ENCODE data around the gene IQCB1.
"Not testable (repeated sequence)": the region's sequence is repeated elsewhere in the genome, so short reads cannot be mapped to it uniquely, and the experiment has no call there.

Gene IQCB1

DNA sequence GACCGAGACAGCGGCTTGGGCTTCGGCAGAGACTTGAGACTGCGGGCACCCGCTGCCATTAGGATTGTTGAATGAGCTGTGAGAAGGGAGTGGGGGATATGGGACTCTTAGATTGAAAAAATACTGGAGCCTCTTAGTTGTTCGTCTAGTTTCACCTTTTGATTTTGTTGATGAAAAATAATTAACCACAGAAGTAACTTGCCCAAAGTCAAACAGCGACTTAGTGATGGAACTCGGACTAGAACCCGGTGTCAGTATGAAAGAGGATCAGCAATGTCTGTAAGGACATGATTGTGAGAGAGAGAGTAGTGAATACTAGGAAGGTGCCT, 84.8 kb downstream of the IQCB1 start:
- peak overlapping the region; percentile 28 to 63 for H3K9ac ChIP-seq (ENCODE audit: low read depth in 1 of 2, low read length in 2 of 2)
- H3K9me3 ChIP-seq (ENCODE audit: control insufficient read depth in 1 of 2, low read length in 2 of 2): no peaks in the 10 kb centered on the region
- H3K4me1 ChIP-seq (ENCODE audit: control insufficient read depth in 1 of 2, insufficient read depth in 2 of 2, low read length in 2 of 2): peaks cover 13 to 19% of the 10 kb centered on the region in 2 donors
- H3K27ac ChIP-seq (ENCODE audit: low read depth, low read length): peak overlapping the region; percentile 32
- no peaks in the 10 kb centered on the region for H3K27me3 ChIP-seq (ENCODE audit: control insufficient read depth in 1 of 2, insufficient read depth in 2 of 2, low read length in 2 of 2)
- no peaks in the 10 kb centered on the region for H3K36me3 ChIP-seq (ENCODE audit: control insufficient read depth in 1 of 2, insufficient read depth in 2 of 2, low read length in 2 of 2)
- peak overlapping the region; percentile 84 to 93 for H3K4me3 ChIP-seq (ENCODE audit: low read depth in 1 of 2, low read length in 2 of 2)

DNA sequence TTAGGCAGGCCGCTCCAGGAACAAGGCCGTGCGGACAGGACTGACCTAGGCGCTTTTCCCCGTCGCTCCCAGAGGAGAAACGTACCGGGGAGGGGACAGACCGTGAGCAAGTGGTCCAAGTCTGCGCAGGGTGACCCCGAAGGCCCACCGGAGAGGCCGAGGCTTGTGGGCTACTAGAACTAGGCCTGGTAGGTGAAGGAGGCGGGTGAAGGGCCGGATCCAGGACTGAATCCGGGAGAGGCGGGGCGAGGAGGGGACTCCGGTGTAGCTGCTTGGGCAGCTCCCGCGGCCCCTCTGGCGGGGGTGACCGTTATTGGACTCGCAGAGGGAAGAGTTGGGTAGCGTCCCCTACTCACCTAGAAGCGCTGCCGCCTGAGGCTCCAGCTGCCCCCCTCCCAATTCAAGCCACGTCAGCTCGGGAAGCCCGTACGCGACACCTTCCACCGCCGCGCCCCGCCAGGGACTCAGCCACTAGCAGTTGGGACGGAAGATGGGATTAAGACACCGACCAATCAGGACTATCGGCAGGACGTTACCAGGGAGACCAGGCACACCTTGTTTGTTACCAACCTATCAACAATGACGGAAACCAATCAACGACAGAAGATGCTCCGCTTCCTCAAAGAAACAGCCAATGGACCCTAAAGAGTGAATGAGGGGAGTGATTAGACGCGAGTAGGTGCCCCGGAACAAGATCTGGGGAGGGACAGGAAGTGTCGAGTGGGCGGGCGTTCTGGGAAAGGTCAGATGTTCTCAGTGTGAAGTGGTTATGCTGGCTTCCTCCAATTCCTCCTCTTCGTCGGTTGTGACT, 85.4 kb downstream of the IQCB1 start, which contains the start of gene GOLGB1:
GOLGB1 (minus strand) TSS at position 466 of the 811 bp plus-strand sequence. CDS start 18,770 bp downstream, outside the sequence.
- no peaks in the 10 kb centered on the region for H3K27me3 ChIP-seq (ENCODE audit: control insufficient read depth in 1 of 2, insufficient read depth in 2 of 2, low read length in 2 of 2)
- peaks cover 13 to 19% of the 10 kb centered on the region in 2 donors for H3K4me1 ChIP-seq (ENCODE audit: control insufficient read depth in 1 of 2, insufficient read depth in 2 of 2, low read length in 2 of 2)
- H3K27ac ChIP-seq (ENCODE audit: low read depth, low read length): peak within 1 kb of the TSS; percentile 97
- H3K9ac ChIP-seq (ENCODE audit: low read depth in 1 of 2, low read length in 2 of 2): peak within 1 kb of the TSS; percentile 93 to 96
- H3K9me3 ChIP-seq (ENCODE audit: control insufficient read depth in 1 of 2, low read length in 2 of 2): no peaks in the 10 kb centered on the region
- H3K36me3 ChIP-seq (ENCODE audit: control insufficient read depth in 1 of 2, insufficient read depth in 2 of 2, low read length in 2 of 2): no peaks in the 10 kb centered on the region
- H3K4me3 ChIP-seq (ENCODE audit: low read depth in 1 of 2, low read length in 2 of 2): peak within 1 kb of the TSS; percentile 84 to 93

DNA sequence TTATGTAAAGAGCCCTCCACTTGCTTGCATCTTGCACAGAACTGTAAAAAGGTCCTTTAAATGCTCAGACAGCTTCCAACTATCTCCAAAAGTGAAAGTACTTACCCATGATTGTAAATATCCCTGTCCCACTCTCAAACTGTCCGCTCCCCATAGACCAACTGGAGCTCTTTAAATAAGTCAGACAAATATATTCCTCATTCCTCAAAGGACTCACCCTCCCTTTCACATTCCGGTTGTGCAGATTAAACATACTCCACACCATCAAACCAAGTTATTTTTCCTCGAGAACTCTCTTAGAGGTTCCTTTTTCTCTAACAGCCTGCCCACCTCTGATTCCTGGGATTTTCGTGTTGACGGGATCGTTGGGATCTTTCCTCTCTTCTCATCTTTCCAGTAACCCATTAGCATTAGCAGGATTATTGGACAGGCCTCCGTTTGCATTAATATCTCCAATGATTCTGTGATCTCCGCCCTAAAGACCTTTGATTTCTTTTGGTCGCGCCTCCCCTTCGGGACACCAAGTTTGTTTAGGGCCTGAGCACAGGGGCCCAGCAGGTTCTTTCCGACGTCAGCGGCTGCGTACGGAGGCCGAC, 86.1 kb downstream of the IQCB1 start:
- H3K27ac ChIP-seq (ENCODE audit: low read depth, low read length): peak overlapping the region; percentile 97
- H3K4me1 ChIP-seq (ENCODE audit: control insufficient read depth in 1 of 2, insufficient read depth in 2 of 2, low read length in 2 of 2): peaks cover 13 to 19% of the 10 kb centered on the region in 2 donors
- peak overlapping the region; percentile 93 to 96 for H3K9ac ChIP-seq (ENCODE audit: low read depth in 1 of 2, low read length in 2 of 2)
- H3K4me3 ChIP-seq (ENCODE audit: low read depth in 1 of 2, low read length in 2 of 2): peak overlapping the region; percentile 84 to 93
- no peaks in the 10 kb centered on the region for H3K36me3 ChIP-seq (ENCODE audit: control insufficient read depth in 1 of 2, insufficient read depth in 2 of 2, low read length in 2 of 2)
- H3K27me3 ChIP-seq (ENCODE audit: control insufficient read depth in 1 of 2, insufficient read depth in 2 of 2, low read length in 2 of 2): no peaks in the 10 kb centered on the region
- no peaks in the 10 kb centered on the region for H3K9me3 ChIP-seq (ENCODE audit: control insufficient read depth in 1 of 2, low read length in 2 of 2)

DNA sequence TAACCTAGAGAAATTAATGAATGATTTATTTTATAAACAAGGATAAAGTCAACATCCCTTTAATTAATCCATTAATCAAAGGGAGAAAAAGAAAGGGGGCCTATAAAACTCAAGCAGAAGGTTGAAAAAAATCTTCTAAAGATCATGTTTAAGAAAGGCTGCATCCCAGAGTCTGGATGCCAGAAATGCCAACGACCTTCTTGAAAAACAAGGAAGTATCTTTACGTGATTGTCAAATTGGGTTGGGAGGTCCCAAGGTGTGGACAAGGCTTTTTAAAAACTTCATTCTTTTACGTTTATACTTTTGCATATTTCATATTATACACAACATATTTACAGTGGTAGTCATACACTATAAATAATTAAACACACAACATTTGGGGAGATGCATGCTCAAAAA, 86.9 kb downstream of the IQCB1 start:
- Histone ChIP-seq H3K27me3 (ENCODE audit: control insufficient read depth in 1 of 2, insufficient read depth in 2 of 2, low read length in 2 of 2) (no peaks in the 10 kb centered on the region), H3K4me3 (ENCODE audit: low read depth in 1 of 2, low read length in 2 of 2) (peak overlapping the region; percentile 84 to 93), H3K9me3 (ENCODE audit: control insufficient read depth in 1 of 2, low read length in 2 of 2) (no peaks in the 10 kb centered on the region), H3K36me3 (ENCODE audit: control insufficient read depth in 1 of 2, insufficient read depth in 2 of 2, low read length in 2 of 2) (no peaks in the 10 kb centered on the region), H3K4me1 (ENCODE audit: control insufficient read depth in 1 of 2, insufficient read depth in 2 of 2, low read length in 2 of 2) (peaks cover 13 to 19% of the 10 kb centered on the region in 2 donors), H3K27ac (ENCODE audit: low read depth, low read length) (no peak overlapping the region), H3K9ac (ENCODE audit: low read depth in 1 of 2, low read length in 2 of 2) (peak overlapping the region; percentile 93 to 96)

DNA sequence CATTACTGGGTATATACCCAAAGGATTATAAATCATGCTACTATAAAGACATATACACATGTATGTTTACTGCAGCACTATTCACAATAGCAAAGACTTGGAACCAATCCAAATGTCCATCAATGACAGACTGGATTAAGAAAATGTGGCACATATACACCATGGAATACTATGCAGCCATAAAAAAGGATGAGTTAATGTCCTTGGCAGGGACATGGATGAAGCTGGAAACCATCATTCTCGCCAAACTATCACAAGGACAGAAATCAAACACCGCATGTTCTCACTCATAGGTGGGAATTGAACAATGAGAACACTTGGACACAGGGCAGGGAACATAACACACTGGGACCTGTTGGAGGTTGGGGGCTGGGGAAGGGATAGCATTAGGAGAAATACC, 91.8 kb downstream of the IQCB1 start:
- H3K4me3 ChIP-seq (ENCODE audit: low read depth in 1 of 2, low read length in 2 of 2); H3K27ac ChIP-seq (ENCODE audit: low read depth, low read length); H3K36me3 ChIP-seq (ENCODE audit: control insufficient read depth in 1 of 2, insufficient read depth in 2 of 2, low read length in 2 of 2); H3K9me3 ChIP-seq (ENCODE audit: control insufficient read depth in 1 of 2, low read length in 2 of 2); H3K27me3 ChIP-seq (ENCODE audit: control insufficient read depth in 1 of 2, insufficient read depth in 2 of 2, low read length in 2 of 2); H3K9ac ChIP-seq (ENCODE audit: low read depth in 1 of 2, low read length in 2 of 2): not testable (repeated sequence)
- peaks cover 2 to 13% of the 10 kb centered on the region in 2 donors for H3K4me1 ChIP-seq (ENCODE audit: control insufficient read depth in 1 of 2, insufficient read depth in 2 of 2, low read length in 2 of 2)

DNA sequence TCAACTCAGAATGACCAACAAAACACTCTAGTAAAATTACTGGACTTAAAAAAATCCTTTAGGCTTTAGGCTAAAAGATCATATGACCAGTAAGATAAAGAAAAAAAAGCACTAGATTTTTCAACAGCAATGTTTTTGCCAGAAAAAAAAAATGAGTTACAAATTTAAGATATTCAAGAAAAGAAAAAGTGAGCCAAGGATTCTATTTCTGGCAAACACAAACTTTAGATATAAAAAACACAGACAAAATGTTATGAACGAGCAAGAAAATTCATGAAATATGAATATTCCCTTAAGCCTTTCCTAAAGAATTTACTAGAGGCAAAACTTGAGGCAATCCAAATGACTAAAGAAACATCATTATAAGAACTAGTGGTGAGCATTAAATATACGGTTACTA, 94.0 kb downstream of the IQCB1 start:
- Histone ChIP-seq H3K4me3 (ENCODE audit: low read depth in 1 of 2, low read length in 2 of 2) (no peak overlapping the region), H3K9ac (ENCODE audit: low read depth in 1 of 2, low read length in 2 of 2) (no peak overlapping the region), H3K27ac (ENCODE audit: low read depth, low read length) (no peak overlapping the region), H3K36me3 (ENCODE audit: control insufficient read depth in 1 of 2, insufficient read depth in 2 of 2, low read length in 2 of 2) (peaks cover 0 to 6% of the 10 kb centered on the region in 2 donors), H3K9me3 (ENCODE audit: control insufficient read depth in 1 of 2, low read length in 2 of 2) (peaks cover 0 to 5% of the 10 kb centered on the region in 2 donors), H3K4me1 (ENCODE audit: control insufficient read depth in 1 of 2, insufficient read depth in 2 of 2, low read length in 2 of 2) (peaks cover 0 to 5% of the 10 kb centered on the region in 2 donors), H3K27me3 (ENCODE audit: control insufficient read depth in 1 of 2, insufficient read depth in 2 of 2, low read length in 2 of 2) (no peaks in the 10 kb centered on the region)

DNA sequence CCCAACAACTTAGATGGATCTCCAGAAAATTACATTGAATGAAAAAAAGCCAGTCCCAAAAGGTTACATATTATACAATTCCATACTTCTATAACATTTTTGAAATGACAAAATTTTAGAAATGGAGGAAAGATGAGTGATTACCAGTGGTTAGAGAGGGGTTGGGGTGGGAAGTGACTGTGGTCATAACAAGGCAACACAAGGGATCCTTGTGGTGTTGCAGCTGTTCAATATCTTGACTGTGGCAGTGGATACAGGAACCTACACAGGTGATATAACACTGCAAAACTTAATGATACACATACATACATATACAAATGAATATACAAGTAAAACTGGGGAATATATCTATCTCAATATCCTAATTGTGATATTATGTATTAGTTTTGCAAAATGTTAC, 95.0 kb downstream of the IQCB1 start:
- Histone ChIP-seq H3K27me3 (ENCODE audit: control insufficient read depth in 1 of 2, insufficient read depth in 2 of 2, low read length in 2 of 2) (no peaks in the 10 kb centered on the region), H3K4me3 (ENCODE audit: low read depth in 1 of 2, low read length in 2 of 2) (no peak overlapping the region), H3K27ac (ENCODE audit: low read depth, low read length) (no peak overlapping the region), H3K4me1 (ENCODE audit: control insufficient read depth in 1 of 2, insufficient read depth in 2 of 2, low read length in 2 of 2) (peaks cover 0 to 5% of the 10 kb centered on the region in 2 donors), H3K36me3 (ENCODE audit: control insufficient read depth in 1 of 2, insufficient read depth in 2 of 2, low read length in 2 of 2) (peaks cover 0 to 6% of the 10 kb centered on the region in 2 donors), H3K9ac (ENCODE audit: low read depth in 1 of 2, low read length in 2 of 2) (no peak overlapping the region), H3K9me3 (ENCODE audit: control insufficient read depth in 1 of 2, low read length in 2 of 2) (peaks cover 0 to 5% of the 10 kb centered on the region in 2 donors)

DNA sequence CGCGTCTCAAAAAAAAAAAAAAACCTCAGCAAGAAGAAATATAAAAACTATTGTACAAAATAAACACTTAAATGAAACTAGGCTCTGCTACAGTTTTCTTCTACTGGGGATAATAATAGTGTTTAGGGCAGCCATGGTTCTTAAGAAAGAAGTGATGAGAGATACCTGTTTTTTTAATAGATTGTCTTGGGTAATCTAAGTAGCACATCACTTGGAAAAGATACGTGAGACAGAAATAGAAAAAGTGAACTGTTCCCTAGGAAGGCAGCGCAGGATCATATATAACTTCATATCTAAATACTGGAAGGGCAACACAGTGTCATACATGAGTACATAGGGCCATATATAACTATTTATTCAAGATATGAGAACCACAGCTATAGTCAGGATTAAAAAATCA, 97.2 kb downstream of the IQCB1 start:
- Histone ChIP-seq H3K4me3 (ENCODE audit: low read depth in 1 of 2, low read length in 2 of 2) (no peak overlapping the region), H3K9me3 (ENCODE audit: control insufficient read depth in 1 of 2, low read length in 2 of 2) (peaks cover 0 to 3% of the 10 kb centered on the region in 2 donors), H3K36me3 (ENCODE audit: control insufficient read depth in 1 of 2, insufficient read depth in 2 of 2, low read length in 2 of 2) (peaks cover 0 to 6% of the 10 kb centered on the region in 2 donors), H3K27me3 (ENCODE audit: control insufficient read depth in 1 of 2, insufficient read depth in 2 of 2, low read length in 2 of 2) (no peaks in the 10 kb centered on the region), H3K9ac (ENCODE audit: low read depth in 1 of 2, low read length in 2 of 2) (no peak overlapping the region), H3K4me1 (ENCODE audit: control insufficient read depth in 1 of 2, insufficient read depth in 2 of 2, low read length in 2 of 2) (peaks cover 0 to 5% of the 10 kb centered on the region in 2 donors), H3K27ac (ENCODE audit: low read depth, low read length) (no peak overlapping the region)

DNA sequence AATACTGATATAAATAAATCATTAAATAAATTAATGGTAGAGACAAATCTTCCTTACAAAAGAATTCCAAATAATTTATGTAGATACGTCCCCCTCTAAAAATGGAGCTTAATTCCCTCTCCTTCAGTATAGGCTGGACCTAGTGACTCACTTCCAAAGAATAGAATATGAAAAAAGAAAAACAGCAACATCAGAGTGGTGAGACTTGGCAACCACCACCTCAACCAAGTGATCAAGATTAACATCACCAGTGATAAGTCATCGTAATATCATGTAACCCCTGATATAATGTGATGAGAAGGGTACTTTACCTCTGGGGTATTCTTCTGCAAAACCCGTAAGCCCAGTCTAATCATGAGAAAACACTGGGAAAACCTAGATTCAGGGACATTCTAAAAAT, 98.7 kb downstream of the IQCB1 start:
- Histone ChIP-seq H3K4me3 (ENCODE audit: low read depth in 1 of 2, low read length in 2 of 2) (no peak overlapping the region), H3K9ac (ENCODE audit: low read depth in 1 of 2, low read length in 2 of 2) (no peak overlapping the region), H3K4me1 (ENCODE audit: control insufficient read depth in 1 of 2, insufficient read depth in 2 of 2, low read length in 2 of 2) (peaks cover 0 to 5% of the 10 kb centered on the region in 2 donors), H3K9me3 (ENCODE audit: control insufficient read depth in 1 of 2, low read length in 2 of 2) (no peaks in the 10 kb centered on the region), H3K27me3 (ENCODE audit: control insufficient read depth in 1 of 2, insufficient read depth in 2 of 2, low read length in 2 of 2) (no peaks in the 10 kb centered on the region), H3K27ac (ENCODE audit: low read depth, low read length) (no peak overlapping the region), H3K36me3 (ENCODE audit: control insufficient read depth in 1 of 2, insufficient read depth in 2 of 2, low read length in 2 of 2) (peaks cover 0 to 6% of the 10 kb centered on the region in 2 donors)

DNA sequence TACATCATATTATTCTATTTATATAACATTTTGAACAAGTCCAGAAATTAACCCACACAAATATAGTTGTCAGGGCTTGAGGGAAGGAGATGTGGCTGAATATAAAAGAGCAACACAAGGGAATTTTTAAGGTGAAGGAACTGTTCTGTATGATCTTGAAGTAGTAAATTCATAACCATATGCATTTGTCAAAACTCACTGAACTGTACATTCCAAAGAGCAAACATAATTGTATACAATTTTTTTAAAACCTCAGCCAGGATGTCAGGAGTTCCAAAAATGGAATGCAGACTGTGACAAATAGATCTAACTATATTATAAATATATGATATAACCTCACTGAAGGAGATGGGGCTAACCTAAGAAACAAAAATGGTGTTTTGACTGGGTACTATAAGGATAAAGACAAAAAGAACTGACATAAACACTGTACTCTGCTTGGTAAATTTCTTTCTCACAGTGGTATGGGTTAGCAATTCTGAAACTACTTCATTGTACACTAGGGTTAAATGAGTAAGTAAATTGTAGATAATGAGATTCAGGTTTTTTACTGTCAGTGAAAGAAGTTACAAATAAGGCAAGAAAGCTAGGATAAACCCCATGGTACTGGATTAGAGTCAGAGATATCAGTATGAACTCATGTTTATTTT, 99.7 kb downstream of the IQCB1 start:
- Histone ChIP-seq H3K36me3 (ENCODE audit: control insufficient read depth in 1 of 2, insufficient read depth in 2 of 2, low read length in 2 of 2) (peaks cover 0 to 13% of the 10 kb centered on the region in 2 donors), H3K9me3 (ENCODE audit: control insufficient read depth in 1 of 2, low read length in 2 of 2) (no peaks in the 10 kb centered on the region), H3K4me1 (ENCODE audit: control insufficient read depth in 1 of 2, insufficient read depth in 2 of 2, low read length in 2 of 2) (peaks cover 0 to 4% of the 10 kb centered on the region in 2 donors), H3K27me3 (ENCODE audit: control insufficient read depth in 1 of 2, insufficient read depth in 2 of 2, low read length in 2 of 2) (no peaks in the 10 kb centered on the region), H3K9ac (ENCODE audit: low read depth in 1 of 2, low read length in 2 of 2) (no peak overlapping the region), H3K27ac (ENCODE audit: low read depth, low read length) (no peak overlapping the region), H3K4me3 (ENCODE audit: low read depth in 1 of 2, low read length in 2 of 2) (no peak overlapping the region)

Data from duodenal mucosa (tissue), 2 donors.